Measurements from ENCODE around the gene KRTAP1-4.
"Not testable (repeated sequence)": the region's sequence is repeated elsewhere in the genome, so short reads cannot be mapped to it uniquely, and the experiment has no call there.

The KRTAP1-4 gene, protein sequence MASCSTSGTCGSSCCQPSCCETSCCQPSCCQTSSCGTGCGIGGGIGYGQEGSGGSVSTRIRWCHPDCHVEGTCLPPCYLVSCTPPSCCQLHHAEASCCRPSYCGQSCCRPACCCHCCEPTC

GRCh38 chr17:41029633-41030245 is at the start of gene KRTAP1-4:
Gene KRTAP1-4 (minus strand): TSS chr17:41030195. CDS start chr17:41030078, 117 bp downstream.
- no peak for DNase-seq

- no peak for DNase-seq
Observed at GRCh38 chr17:41076788-41077187, 46.8 kb upstream of the KRTAP1-4 start.

GRCh38 chr17:41073676-41074075 is 43.7 kb upstream of the KRTAP1-4 start:
- no peak for DNase-seq

- no peak for DNase-seq
Observed at GRCh38 chr17:41071606-41072360, 41.8 kb upstream of the KRTAP1-4 start.

- DNase-seq = no peak
Observed at GRCh38 chr17:41069031-41069430, 39.0 kb upstream of the KRTAP1-4 start.

- no peak for DNase-seq
Observed at GRCh38 chr17:41067281-41067680, 37.3 kb upstream of the KRTAP1-4 start.

DNA sequence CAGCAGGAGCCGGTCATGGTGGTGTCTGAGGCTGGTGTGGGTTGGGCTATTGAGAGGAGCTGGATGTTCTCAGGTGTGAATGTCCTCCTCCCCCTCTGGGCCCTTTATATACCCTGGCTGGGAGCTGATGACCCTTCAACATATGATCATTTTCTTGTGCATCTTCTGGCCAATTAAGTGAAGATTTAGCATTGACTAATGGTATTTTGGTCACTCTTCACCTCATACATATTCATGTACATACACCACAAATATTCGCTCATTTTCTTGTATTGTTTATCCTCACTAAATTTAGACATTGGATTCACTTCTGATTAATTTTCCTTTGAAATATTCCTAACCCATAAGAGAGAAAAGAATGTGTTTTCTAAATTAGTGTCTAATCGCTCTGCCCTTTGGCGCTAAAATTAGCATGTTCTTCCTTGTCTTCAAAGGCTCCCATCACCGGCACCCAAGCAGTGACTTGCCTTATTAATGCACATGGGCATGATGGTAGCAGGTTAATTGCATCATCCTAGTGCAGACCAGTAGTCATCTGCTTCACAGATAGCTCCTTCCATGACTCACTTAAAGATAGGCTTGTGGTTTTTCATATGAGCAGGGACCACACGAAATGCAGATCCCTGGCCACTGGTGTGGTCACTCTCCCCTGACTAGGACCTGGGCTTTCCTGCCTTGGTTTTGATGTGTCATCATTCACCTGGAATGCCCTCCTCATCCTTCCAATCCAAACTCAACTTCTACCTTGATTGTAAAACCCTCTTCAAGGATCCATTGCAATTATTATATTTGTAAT is 36.0 kb upstream of the KRTAP1-4 start, which contains the start of gene KRTAP2-4:
KRTAP2-4 (minus strand) TSS at position 51 of the 796 bp plus-strand sequence; CDS start at position 17, 34 bp downstream.
- DNase-seq = no peak

- DNase-seq = not testable (repeated sequence)
Observed at GRCh38 chr17:41065016-41065689, 35.2 kb upstream of the KRTAP1-4 start.

GRCh38 chr17:41064301-41064700 is 34.3 kb upstream of the KRTAP1-4 start:
- no peak for DNase-seq

- no peak for DNase-seq
Observed at GRCh38 chr17:41063449-41063848, 33.5 kb upstream of the KRTAP1-4 start.

DNA sequence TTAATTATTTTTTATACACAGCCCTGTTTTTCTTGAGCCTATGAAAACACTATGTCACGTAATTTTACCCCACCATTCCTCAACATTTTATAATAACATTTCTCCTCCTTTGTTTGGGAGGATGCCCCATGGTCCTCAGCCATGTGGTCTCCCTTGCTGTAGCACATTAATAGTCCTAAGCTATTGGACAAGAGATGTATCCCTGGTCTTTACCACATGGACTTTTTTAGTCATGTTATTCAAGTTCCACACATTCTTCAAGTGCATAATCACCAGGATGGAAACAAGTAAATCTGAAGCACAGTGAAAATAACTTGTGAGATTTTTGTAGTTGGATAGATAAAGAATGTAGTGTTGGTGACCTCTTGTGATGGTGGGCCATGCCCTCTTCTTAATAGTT is 32.0 kb upstream of the KRTAP1-4 start:
- no peak for DNase-seq

DNA sequence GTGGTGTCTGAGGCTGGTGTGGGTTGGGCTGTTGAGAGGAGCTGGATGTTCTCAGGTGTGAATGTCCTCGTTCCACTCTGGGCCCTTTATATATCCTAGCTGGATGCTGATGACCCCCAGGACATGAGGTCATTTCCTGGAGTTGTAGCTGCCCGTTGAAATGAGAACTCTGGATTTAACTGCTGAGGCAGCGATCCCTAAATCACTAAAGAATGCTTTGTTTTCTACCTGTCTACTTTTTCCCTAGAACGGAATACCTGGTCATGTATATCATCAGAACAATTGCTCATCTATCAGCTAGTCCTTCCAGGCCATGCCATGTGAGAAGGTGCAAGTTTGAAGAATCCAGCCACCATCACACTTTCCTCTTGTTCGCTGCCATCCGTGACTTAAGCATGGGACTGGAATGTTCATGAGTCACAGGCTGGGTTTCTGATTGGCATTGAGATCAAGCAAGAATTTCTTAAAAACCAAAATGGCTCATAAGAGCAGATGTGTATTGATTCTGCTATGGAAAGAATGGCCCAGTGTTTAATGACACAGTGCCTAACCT is 30.1 kb upstream of the KRTAP1-4 start, which contains the start of gene KRTAP2-3:
KRTAP2-3 (minus strand) TSS at position 63 of the 553 bp plus-strand sequence. CDS start 64 bp downstream, outside the sequence.
- DNase-seq = no peak

DNA sequence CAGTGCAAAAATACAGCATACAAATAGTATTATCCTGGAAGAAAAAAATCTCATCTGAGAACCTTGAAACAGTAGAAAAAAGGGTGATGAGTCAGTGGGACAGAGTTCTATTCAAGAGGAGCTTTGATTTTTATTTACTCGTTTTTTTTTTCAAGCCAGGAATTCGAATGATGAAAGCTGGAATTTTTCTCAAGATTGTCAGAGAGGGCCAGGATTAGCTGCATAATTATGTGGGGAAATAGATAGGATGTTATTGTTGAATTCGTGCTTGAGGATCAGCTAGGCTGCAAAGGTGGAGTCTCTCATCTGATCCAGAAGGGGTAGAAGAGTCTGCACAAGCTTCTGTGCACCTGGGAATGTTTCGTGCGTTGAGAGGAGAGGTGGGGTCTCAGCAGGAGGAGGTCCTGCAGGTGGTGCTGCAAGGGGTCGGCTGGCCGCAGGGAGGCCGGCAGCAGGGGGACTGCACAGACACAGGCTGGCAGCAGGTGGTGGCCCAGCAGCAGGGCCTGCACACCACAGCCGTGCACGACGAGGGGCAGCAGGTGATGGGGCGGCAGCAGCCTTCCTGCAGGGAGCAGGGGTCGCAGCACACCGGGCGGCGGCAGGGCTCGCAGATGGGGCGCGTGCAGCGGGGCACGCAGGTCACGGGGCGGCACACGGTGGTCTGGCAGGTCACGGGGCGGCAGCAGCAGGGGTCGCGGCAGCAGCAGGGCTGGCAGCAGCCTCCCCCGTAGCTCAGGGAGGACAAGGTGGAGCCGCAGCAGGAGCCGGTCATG is 29.5 kb upstream of the KRTAP1-4 start:
- not testable (repeated sequence) for DNase-seq

GRCh38 chr17:41058741-41059140 is 28.7 kb upstream of the KRTAP1-4 start:
- no peak for DNase-seq

GRCh38 chr17:41057547-41057946 is 27.6 kb upstream of the KRTAP1-4 start:
- DNase-seq = no peak

GRCh38 chr17:41055130-41055529 is 25.1 kb upstream of the KRTAP1-4 start, which contains the start of gene KRTAP2-2:
Gene KRTAP2-2 (minus strand): TSS chr17:41055230. CDS start chr17:41055211, 19 bp downstream.
- DNase-seq = not testable (repeated sequence)

GRCh38 chr17:41054556-41054955 is 24.6 kb upstream of the KRTAP1-4 start:
- not testable (repeated sequence) for DNase-seq

DNA sequence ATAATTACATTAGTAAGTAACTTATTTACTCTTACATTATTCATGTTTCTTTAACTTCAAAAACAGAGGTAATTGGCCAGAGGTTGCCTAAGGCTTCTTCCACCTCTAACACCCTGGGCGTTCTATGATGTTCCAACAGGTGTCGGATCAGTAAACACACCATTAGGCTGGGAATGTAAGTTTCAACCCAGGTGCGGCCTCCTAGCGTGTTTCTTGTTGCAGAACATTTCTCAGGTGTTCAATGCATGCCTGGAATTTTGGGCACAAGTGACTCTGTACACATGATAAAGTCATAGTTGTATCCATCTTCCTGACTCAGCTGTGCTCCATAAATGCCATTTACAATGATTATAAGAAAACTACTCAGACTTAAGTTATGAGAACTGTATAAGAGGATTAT is 24.0 kb upstream of the KRTAP1-4 start:
- no peak for DNase-seq

DNA sequence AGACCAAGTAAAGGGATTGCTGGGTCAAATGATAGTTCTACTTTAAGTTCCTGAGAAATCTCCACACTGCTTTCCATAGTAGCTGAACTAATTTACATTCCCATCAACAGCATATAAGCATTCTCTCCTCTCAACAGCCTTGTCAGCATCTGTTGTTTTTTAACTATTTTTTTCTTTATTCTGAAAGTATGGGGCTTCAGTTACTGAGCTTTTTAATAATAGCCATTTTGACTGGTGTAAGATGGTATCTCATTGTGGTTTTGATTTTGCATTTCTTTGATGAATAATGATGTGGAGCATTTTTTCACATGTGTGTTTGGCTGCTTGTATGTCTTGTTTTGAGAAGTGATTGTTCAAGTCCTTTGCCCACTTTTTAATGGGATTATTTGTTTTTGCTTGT is 22.6 kb upstream of the KRTAP1-4 start:
- no peak for DNase-seq

DNA sequence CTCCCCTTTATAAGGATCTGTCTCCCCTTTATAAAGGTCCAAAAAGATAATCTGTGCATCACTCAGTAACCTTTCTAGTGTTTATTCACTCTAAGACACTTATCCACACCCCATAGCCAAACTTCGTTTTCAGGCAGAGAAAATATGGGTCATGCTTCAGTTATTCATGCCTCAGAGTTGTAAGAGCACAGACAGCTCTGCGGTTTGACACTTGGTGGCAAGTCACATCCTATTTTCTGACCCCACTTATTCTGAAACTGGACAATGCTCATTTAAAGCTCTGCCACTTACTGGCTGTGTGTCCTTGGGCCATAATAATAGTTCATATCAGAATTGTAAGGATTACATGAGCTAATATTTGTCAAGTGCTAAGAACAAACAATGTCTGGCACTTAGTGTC is 19.1 kb upstream of the KRTAP1-4 start:
- DNase-seq = no peak

- no peak for DNase-seq
Observed at GRCh38 chr17:41048441-41048840, 18.4 kb upstream of the KRTAP1-4 start.
